Measurements from ENCODE around the gene FAM50A.
"Not testable (repeated sequence)": the region's sequence is repeated elsewhere in the genome, so short reads cannot be mapped to it uniquely, and the experiment has no call there.

The FAM50A gene, protein sequence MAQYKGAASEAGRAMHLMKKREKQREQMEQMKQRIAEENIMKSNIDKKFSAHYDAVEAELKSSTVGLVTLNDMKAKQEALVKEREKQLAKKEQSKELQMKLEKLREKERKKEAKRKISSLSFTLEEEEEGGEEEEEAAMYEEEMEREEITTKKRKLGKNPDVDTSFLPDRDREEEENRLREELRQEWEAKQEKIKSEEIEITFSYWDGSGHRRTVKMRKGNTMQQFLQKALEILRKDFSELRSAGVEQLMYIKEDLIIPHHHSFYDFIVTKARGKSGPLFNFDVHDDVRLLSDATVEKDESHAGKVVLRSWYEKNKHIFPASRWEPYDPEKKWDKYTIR

DNA sequence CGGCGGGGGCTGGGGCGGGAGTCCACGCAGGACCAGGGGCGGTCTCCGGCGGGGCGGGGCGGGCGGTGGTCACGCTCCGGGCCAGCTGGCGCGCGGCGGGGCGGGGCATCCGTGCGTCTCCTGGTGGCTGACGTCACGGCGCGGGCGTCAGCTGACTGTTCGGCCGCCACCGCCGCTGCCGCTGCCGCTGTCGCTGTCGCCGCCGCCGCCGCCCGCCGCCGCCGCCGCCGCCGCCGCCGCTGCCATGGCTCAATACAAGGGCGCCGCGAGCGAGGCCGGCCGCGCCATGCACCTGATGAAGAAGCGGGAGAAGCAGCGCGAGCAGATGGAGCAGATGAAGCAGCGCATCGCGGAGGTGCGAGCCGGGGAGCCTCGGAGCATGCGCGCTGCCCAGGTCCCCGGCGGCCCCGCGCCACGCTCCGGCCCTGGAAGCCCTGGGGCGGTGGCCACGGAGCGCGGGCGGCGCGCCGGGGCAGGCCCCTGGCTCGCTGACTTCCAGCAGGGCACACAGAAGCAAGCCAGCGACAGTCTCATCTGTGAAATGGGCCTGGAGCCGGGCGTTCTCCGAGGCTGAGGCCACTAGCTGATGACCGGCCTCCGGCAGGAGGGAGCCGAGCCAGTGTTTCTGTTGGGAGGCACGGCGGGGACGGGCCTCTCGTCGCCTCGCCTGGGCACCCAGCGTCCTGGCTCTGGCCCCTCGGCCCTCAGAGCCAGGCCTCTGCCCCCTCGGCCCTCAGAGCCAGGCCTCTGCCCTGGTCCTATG lies at the start of gene FAM50A:
Gene FAM50A (plus strand): TSS at position 150 of the 763 bp plus-strand sequence. CDS start 95 bp downstream, at position 245.
- Histone ChIP-seq H3K36me3 (ENCODE audit: insufficient read depth, low read length) (no peaks in the 10 kb centered on the region), H3K27me3 (ENCODE audit: insufficient read depth, low read length) (no peaks in the 10 kb centered on the region), H3K4me3 (ENCODE audit: low read depth, low read length) (peak within 1 kb of the TSS; percentile 92), H3K27ac (ENCODE audit: low read depth, low read length) (peak within 1 kb of the TSS; percentile 53), H2AFZ (ENCODE audit: low read length, unreplicated experiment) (no peak within 1 kb of the TSS), H3K4me1 (ENCODE audit: control insufficient read depth, insufficient read depth, low read length, unreplicated experiment) (peaks cover 7% of the 10 kb centered on the region), H3K79me2 (ENCODE audit: control insufficient read depth, insufficient read depth, low read length, unreplicated experiment) (peaks cover 46% of the 10 kb centered on the region)

DNA sequence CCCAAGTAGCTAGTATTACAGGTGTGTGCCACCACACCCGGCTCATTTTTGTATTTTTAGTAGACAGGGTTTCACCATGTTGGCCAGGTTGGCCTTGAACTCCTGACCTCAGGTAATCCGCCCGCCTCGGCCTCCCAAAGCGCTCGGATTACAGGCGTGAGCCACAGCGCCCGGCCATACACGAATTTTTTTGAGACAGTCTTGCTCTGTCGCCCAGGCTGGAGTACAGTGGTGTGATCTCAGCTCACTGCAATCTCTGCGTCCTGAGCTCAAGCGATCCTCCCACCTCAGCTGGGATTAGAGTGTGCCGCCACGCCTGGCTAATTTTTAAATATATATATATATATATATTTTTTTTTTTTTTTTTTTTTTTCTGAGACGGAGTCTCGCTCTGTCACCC lies 47.6 kb upstream of the FAM50A start:
- not testable (repeated sequence) for H2AFZ ChIP-seq (ENCODE audit: low read length, unreplicated experiment); H3K27ac ChIP-seq (ENCODE audit: low read depth, low read length); H3K4me3 ChIP-seq (ENCODE audit: low read depth, low read length); H3K4me1 ChIP-seq (ENCODE audit: control insufficient read depth, insufficient read depth, low read length, unreplicated experiment); H3K27me3 ChIP-seq (ENCODE audit: insufficient read depth, low read length)
- peaks cover 22% of the 10 kb centered on the region for H3K79me2 ChIP-seq (ENCODE audit: control insufficient read depth, insufficient read depth, low read length, unreplicated experiment)
- H3K36me3 ChIP-seq (ENCODE audit: insufficient read depth, low read length), result peaks cover 14% of the 10 kb centered on the region; the same call in 1 of the 2 replicates

DNA sequence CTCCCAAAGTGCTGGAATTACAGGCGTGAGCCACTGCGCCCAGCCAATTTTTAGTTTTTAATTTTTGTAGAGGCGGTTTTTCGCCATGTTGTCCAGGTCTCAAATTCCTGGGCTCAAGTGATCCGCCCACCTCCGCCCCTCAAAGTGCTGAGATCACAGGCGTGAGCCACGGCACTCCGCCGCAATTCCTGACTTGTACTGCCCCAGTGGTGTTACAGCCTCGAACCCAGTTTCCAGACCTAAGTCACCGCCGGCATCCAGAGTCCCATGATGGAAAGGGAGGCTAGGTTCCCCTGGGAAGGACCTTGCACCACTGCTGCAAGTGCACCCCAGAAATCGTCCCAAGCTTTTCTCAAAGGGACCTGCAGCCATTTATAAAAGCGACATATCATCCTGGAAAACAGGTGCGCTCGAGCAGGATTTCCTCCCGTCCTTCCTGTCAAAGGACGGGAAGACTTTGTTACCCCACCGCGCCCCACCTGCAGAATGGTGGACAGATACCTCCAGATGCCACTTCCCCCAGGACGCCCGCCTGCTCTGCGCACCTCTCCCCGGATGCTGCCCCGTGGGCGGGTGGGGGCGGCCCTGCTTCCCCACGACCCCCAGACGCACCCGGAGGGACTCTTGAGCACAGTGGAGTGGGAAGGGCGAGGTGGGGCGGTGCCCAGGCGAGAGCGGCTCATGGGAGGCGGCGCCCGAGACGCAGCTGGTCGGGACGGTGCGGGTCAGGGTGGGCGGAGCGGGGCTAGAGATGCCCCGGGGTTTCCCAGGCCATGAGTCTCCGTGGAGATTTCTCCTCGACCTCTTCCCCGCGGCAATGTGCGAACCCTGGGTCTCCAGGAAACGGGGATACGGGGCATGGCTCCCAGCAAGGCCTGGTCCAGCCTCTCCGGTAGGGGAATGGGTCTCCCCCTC lies 46.7 kb upstream of the FAM50A start:
- peaks cover 22% of the 10 kb centered on the region for H3K79me2 ChIP-seq (ENCODE audit: control insufficient read depth, insufficient read depth, low read length, unreplicated experiment)
- peak overlapping the region; percentile 50 for H2AFZ ChIP-seq (ENCODE audit: low read length, unreplicated experiment)
- peak overlapping the region; percentile 99 for H3K27ac ChIP-seq (ENCODE audit: low read depth, low read length)
- H3K4me1 ChIP-seq (ENCODE audit: control insufficient read depth, insufficient read depth, low read length, unreplicated experiment), result peaks cover 3% of the 10 kb centered on the region
- H3K36me3 ChIP-seq (ENCODE audit: insufficient read depth, low read length), result peaks cover 14% of the 10 kb centered on the region; the same call in 1 of the 2 replicates
- H3K27me3 ChIP-seq (ENCODE audit: insufficient read depth, low read length), result no peaks in the 10 kb centered on the region
- H3K4me3 ChIP-seq (ENCODE audit: low read depth, low read length), result peak overlapping the region; percentile 98

DNA sequence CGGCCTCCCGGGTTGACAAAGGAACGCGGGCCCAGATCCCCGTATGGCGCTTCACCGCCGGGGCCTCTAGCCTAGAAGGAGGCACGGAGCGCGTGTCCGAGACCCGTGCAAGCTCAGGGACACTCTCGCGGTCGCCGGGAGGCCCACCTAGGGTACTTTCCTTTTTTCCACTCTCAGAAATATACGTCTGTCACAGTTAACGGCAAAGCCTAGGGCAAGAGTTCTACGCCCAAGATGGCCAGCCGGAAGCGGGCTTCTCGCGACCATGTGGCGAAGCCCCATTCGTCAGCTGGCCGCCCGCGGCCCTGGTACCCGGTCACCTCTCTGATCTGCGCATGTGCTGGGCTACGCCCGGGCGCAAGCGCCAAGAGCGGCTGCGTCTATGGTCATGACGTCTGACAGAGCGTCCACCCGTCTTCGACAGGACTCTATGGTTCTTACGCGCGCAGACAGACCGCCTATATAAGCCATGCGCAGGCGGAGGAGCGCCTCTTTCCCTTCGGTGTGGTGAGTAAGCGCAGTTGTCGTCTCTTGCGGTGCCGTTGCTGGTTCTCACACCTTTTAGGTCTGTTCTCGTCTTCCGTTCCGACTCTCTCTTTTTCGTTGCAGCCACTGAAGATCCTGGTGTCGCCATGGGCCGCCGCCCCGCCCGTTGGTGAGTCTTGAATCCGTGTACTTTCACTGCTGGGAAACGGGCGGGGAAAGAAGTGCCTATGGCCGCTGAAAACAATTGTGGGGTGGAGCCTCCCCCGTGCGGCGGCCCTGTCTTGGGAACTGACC lies 45.9 kb upstream of the FAM50A start, which contains the start of gene RPL10:
Gene RPL10 (plus strand): TSS at position 490 of the 780 bp plus-strand sequence. CDS start 143 bp downstream, at position 633.
- Histone ChIP-seq H3K4me1 (ENCODE audit: control insufficient read depth, insufficient read depth, low read length, unreplicated experiment) (peaks cover 3% of the 10 kb centered on the region), H2AFZ (ENCODE audit: low read length, unreplicated experiment) (peak within 1 kb of the TSS; percentile 50), H3K79me2 (ENCODE audit: control insufficient read depth, insufficient read depth, low read length, unreplicated experiment) (peaks cover 22% of the 10 kb centered on the region), H3K4me3 (ENCODE audit: low read depth, low read length) (peak within 1 kb of the TSS; percentile 98), H3K36me3 (ENCODE audit: insufficient read depth, low read length) (peaks cover 14% of the 10 kb centered on the region; the same call in 1 of the 2 replicates), H3K27me3 (ENCODE audit: insufficient read depth, low read length) (no peaks in the 10 kb centered on the region), H3K27ac (ENCODE audit: low read depth, low read length) (peak within 1 kb of the TSS; percentile 99)

DNA sequence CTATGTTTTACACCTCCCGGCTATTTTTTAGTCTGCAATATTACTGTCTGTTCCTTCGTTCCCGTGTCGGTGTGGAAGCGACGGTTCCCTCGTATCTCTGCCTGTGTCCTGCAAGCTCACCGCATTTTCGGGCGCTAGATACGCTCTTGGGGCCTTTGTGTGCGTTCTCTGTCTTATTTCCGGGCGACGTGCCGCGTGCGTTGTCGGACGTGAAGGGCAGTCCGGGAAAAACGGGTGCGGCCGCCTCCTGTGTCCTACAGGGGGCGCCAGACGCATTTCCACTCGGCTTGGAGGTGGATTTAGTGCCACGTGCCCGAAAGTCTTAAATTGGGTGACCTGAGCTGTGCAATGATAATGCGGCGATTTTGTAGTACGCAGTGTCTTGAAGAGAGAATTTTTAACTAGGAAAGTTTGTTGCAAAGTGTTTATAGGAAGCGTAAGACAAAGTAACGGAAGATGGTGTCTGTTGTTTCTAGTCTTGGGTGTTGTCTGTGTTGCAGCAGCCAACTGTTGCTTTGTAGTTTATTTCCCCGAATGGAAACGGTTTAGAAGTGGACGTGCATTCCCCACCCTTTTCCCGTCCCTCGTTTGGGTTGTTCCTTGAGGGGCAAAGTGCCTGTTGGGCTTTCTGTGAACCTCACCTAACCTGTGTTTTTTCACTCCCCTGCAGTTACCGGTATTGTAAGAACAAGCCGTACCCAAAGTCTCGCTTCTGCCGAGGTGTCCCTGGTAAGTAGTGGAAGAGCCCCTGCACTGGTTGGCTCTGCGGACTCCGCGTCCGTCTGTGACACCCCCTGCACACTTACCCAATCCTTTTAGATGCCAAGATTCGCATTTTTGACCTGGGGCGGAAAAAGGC lies 45.0 kb upstream of the FAM50A start:
- Histone ChIP-seq H3K79me2 (ENCODE audit: control insufficient read depth, insufficient read depth, low read length, unreplicated experiment) (peaks cover 22% of the 10 kb centered on the region), H3K27me3 (ENCODE audit: insufficient read depth, low read length) (no peaks in the 10 kb centered on the region), H3K4me3 (ENCODE audit: low read depth, low read length) (peak overlapping the region; percentile 98), H3K4me1 (ENCODE audit: control insufficient read depth, insufficient read depth, low read length, unreplicated experiment) (peaks cover 3% of the 10 kb centered on the region), H3K36me3 (ENCODE audit: insufficient read depth, low read length) (peaks cover 14% of the 10 kb centered on the region; the same call in 1 of the 2 replicates), H3K27ac (ENCODE audit: low read depth, low read length) (peak overlapping the region; percentile 99), H2AFZ (ENCODE audit: low read length, unreplicated experiment) (no peak overlapping the region)

DNA sequence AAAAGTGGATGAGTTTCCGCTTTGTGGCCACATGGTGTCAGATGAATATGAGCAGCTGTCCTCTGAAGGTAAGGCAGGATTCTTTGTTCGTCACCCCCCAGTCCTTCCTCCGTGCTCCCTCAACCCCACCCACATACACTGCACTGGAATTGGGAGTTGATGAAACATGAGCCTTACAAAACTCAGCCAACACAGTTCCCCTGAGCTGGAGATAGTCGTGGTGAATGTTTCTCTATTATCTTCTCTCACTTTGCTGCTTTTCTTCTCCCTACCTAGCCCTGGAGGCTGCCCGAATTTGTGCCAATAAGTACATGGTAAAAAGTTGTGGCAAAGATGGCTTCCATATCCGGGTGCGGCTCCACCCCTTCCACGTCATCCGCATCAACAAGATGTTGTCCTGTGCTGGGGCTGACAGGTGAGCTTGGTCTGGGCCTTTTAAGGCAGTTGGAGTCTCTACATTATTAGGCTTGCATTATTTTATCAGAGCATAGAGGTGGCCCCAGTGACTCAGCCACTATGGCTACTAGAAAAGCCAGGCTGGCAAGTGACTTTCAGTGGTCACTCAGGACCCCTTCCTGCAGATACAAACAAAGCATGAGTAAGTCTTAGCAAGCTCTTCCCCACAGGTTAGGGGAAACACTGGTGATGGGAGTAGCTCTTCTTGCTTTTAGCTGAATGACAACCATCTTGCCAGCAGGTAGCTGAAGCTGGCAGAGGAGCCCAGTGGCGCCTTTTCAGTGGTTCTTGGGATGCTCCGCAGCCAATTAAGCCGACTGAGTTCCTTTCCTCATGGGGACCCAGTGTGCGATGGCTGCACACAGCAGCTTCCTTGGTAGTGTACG lies 44.2 kb upstream of the FAM50A start:
- Histone ChIP-seq H3K27ac (ENCODE audit: low read depth, low read length) (peak overlapping the region; percentile 99), H3K79me2 (ENCODE audit: control insufficient read depth, insufficient read depth, low read length, unreplicated experiment) (peaks cover 22% of the 10 kb centered on the region), H3K4me3 (ENCODE audit: low read depth, low read length) (peak overlapping the region; percentile 98), H3K27me3 (ENCODE audit: insufficient read depth, low read length) (no peaks in the 10 kb centered on the region), H2AFZ (ENCODE audit: low read length, unreplicated experiment) (no peak overlapping the region), H3K4me1 (ENCODE audit: control insufficient read depth, insufficient read depth, low read length, unreplicated experiment) (peaks cover 3% of the 10 kb centered on the region), H3K36me3 (ENCODE audit: insufficient read depth, low read length) (peaks cover 14% of the 10 kb centered on the region; the same call in 1 of the 2 replicates)

DNA sequence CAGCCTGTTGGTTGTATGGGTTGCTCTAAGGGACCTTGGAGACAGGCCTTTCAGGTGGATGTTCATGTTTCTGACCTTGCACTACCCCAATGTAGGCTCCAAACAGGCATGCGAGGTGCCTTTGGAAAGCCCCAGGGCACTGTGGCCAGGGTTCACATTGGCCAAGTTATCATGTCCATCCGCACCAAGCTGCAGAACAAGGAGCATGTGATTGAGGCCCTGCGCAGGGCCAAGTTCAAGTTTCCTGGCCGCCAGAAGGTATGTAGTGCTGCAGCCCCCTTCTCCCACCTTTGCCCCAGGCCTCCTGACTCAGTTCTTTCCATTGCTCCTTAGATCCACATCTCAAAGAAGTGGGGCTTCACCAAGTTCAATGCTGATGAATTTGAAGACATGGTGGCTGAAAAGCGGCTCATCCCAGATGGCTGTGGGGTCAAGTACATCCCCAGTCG lies 43.5 kb upstream of the FAM50A start:
- Histone ChIP-seq H3K27ac (ENCODE audit: low read depth, low read length) (peak overlapping the region; percentile 99), H3K4me3 (ENCODE audit: low read depth, low read length) (peak overlapping the region; percentile 98; the same call in 1 of the 2 replicates), H3K79me2 (ENCODE audit: control insufficient read depth, insufficient read depth, low read length, unreplicated experiment) (peaks cover 22% of the 10 kb centered on the region), H3K36me3 (ENCODE audit: insufficient read depth, low read length) (peaks cover 14% of the 10 kb centered on the region; the same call in 1 of the 2 replicates)
- H3K27me3 ChIP-seq (ENCODE audit: insufficient read depth, low read length); H3K4me1 ChIP-seq (ENCODE audit: control insufficient read depth, insufficient read depth, low read length, unreplicated experiment); H2AFZ ChIP-seq (ENCODE audit: low read length, unreplicated experiment): not testable (repeated sequence)

DNA sequence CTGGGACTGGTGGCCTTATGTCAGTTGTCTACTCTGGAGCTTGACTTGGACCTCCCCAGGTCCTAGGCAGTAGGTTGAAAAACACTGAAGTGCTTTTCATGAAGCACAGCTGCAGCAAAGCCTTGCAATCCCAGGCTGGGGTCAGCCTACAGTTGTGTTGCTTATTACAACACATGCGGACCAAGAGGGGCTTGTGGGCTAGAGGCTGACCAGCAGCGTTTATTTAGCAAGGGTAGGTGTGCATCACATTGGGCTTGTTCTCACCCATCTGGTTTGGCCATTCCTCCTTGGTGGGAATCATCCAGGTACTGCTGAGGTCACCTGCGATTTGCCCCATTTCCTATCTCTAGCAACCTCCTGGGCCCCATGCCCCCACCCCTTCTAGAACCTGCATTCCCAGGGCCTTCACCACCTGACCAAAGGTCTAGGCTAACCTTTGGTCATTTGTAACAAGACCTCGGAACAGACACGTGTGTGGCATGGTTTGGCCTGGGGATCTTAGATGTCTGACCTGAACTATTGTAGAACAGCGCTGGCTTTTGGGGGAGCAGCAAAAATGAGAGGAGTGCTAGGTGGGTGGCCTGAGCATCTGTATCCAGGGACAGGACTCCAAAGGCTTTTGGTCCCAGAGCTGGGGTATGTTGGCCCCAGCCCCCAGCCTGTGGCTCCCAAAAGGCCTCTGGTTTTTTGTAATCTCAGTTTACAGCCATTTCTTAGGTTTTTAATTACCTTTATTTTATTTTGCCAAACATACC lies 42.7 kb upstream of the FAM50A start:
- no peaks in the 10 kb centered on the region for H3K27me3 ChIP-seq (ENCODE audit: insufficient read depth, low read length)
- peaks cover 14% of the 10 kb centered on the region; the same call in 1 of the 2 replicates for H3K36me3 ChIP-seq (ENCODE audit: insufficient read depth, low read length)
- no peak overlapping the region for H2AFZ ChIP-seq (ENCODE audit: low read length, unreplicated experiment)
- H3K27ac ChIP-seq (ENCODE audit: low read depth, low read length), result no peak overlapping the region
- peaks cover 22% of the 10 kb centered on the region for H3K79me2 ChIP-seq (ENCODE audit: control insufficient read depth, insufficient read depth, low read length, unreplicated experiment)
- no peak overlapping the region for H3K4me3 ChIP-seq (ENCODE audit: low read depth, low read length)
- H3K4me1 ChIP-seq (ENCODE audit: control insufficient read depth, insufficient read depth, low read length, unreplicated experiment), result peaks cover 3% of the 10 kb centered on the region
